Astrocyte of the spinal cord (primary cell): ENCODE data around the gene NYAP1.

Source experiments
- DNase-seq: peaks from one replicate; pipeline ENCODE4 v3.0.0; 2011; ENCODE audit warnings: low read depth, low spot score
- H3K4me3 ChIP-seq: 2 replicates; pipeline ENCODE4 v1.5.1; 2011; ENCODE audit warnings: low read depth, mild to moderate bottlenecking, low read length, moderate library complexity
- CTCF ChIP-seq: IDR thresholded peaks from 2 replicates; pipeline ENCODE4 v1.5.1; 2012; ENCODE audit warnings: low read depth, mild to moderate bottlenecking, low read length, inconsistent platforms
- in situ Hi-C: cut with HindIII; loops from 2 replicates; pipeline ENCODE4 v1.10.0; 2017; ENCODE audit warnings: low sequenced_read_pairs

NYAP1 gene

DNA sequence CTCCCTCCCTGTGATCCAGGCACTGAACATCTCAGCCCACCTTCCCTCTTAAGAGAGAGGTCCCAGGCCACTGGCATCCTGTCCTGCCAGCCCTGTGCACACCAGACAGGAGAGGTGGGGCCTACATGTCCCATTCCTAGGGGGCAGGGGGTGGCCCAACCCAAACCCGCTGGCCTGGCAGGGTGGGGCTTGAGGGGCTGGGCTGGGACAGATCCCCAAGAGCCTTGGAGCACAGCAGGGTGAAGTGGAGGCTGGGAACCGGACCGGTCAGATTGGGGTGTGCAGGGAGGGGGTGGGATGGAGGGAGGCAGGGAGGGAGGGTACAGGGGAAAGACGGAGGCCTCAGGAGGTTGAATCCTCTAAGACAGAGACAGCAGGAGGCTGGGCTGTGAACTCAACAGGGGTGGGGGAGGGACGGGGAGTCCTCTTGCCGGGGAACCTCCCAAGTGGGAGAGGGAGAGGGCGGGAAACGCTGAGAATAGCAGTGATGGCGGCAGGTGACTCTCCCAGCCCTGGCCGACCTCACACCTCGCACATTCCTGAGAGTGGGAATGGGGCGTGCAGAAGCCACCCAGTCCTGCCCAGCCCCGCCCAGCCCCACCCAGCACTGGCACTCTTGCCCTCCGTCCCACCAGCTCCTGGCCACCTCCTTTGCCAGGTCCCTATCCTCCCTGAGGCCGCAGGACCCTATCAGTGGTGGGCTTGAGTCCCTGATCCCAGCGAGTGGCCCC is 11.4 kb upstream of the NYAP1 start:
- in situ Hi-C loops = no loop called here
- no peak for TF ChIP-seq CTCF
- no peak overlapping the region for H3K4me3 ChIP-seq
- DNase-seq = no peak

DNA sequence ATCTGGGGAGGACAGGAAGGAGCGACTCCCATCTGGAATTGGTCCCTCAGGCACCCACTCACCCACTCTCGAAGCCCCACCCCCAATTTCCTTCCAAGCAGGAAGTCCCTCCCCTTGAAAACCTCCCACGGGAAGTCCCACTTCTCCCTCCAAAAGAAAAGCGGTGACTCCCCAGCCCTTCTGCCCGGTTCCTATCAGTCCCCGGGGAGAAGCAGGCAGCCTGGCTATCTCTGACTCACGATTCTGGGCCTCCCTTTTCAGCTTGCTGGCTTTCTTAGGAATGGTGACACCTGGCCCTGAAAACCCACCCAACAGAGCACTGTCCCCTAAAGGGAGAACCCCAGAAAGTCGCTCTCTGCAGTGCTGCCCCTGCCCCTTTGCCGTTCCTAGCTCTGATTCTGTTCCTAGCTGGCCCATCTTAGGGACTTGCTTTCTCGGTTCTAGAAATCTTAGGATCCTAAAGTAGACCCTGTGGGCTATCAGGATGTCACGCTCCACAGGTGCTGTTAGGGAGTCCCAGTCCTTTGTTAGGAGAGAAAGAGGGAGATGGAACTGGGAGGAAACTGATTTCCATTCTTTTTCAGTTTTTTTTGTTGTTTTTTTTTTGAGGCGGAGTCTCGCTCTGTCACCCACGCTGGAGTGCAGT is 10.8 kb upstream of the NYAP1 start:
- no peak for DNase-seq
- no peak overlapping the region for H3K4me3 ChIP-seq
- in situ Hi-C loops = no loop called here
- no peak for TF ChIP-seq CTCF

- no peak for TF ChIP-seq CTCF
- peak overlapping the region; percentile 13 for H3K4me3 ChIP-seq
- in situ Hi-C loops = no loop called here
- no peak for DNase-seq
Measured at GRCh38 chr7:100475549-100475948, 8.2 kb upstream of the NYAP1 start.

GRCh38 chr7:100476101-100476780 is 7.5 kb upstream of the NYAP1 start:
- no peak for DNase-seq
- no peak for TF ChIP-seq CTCF
- H3K4me3 ChIP-seq = peak overlapping the region; percentile 94
- in situ Hi-C loops = no loop called here

DNA sequence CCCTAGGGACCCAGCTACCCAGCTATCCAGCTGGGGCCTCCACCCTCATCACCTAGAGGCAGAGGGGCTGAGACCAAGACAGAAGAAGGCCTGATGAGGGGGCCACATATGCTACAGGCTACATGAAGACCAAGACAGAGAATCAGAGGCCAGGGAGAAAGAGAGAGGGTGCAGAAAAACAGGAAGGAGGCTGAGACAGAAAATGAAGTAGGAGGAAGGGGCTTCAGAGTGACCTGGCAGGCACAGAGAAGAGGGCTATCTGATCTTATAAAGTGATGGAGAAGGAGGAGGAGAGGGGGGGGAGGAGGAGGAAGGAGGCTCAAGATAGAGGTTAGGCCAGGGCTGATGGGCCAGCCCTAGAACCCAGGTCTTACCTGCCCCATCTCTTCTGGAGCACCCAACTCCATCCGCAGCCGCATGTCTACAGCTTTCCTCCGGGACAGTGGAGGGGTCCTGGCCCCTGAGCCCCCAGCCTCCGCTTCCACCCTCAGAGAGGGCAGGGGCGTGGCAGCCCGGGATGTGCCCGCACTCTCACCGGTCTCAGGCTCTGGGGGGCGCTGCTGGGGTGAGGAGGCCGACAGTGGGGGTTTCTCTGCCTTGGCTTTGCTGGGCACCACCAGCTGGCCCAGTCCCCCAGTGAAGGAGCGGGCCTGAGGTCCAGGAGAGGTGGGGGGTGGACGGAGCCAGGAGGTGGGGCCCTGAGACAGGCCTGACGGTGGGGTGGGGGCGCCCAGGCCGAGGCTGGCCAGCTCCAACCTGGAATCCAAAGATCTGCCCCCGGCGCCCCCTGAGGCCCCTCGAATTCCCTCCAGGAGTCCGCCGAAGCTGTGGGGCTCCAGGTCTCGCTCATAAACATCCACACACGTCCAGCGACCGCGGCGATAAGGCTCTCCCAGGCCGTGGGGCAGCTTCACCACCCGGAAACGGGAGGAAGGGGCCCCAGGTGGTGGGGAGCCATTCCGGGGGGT is 6.5 kb upstream of the NYAP1 start:
- no peak for DNase-seq
- in situ Hi-C loops = no loop called here
- H3K4me3 ChIP-seq = peak overlapping the region; percentile 94
- TF ChIP-seq CTCF = peak; percentile 49

DNA sequence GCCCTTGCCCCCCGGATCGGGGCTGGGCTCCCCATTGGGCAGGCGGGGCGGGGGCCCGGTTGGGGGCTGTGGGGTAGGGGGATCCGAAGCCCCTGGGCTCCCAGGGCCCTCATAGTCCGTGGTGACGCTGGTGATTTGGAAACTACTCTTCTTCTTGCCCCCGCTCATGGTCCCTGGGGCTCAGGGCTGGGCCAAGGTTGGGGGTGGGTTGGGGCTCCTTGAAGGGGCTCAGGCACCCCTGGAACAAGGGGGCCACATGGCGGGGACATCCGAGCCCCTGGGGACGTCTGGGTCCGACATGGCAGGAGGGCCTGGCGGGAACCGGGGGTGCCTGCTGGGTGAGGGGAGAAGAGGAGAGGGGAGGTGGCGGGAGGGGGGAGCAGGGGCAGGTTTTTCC is 5.9 kb upstream of the NYAP1 start:
- in situ Hi-C loops = no loop called here
- peak overlapping the region; percentile 94 for H3K4me3 ChIP-seq
- TF ChIP-seq CTCF = no peak
- DNase-seq = peak; percentile 13
